HEK293 (cell line): ENCODE results near the gene GPRIN2.

Experiments used
- CTCF ChIA-PET: fragments of 350-600 bp; formaldehyde crosslinking; extraction: SDS; loops from one replicate; lab custom pipeline; 2021; ENCODE audit warnings: antibody characterized with exemption; lab: Yijun Ruan, JAX
- POLR2A ChIA-PET: fragments of 300-600 bp; formaldehyde crosslinking; extraction: SDS; loops from one replicate; lab custom pipeline; 2020; ENCODE audit warnings: antibody characterized with exemption, inconsistent platforms; lab: Yijun Ruan, JAX
- H3K27ac ChIP-seq: fragments of 200-500 bp; sonication (Bioruptor generic); 2 replicates; pipeline ENCODE4 v1.5.1; 2014; ENCODE audit warnings: low read depth, low read length, control low read depth, inconsistent platforms; ENCODE audit errors: extremely low read depth
- H3K36me3 ChIP-seq, 2 experiments: fragments of 200-500 bp in 1 of 2; sonication (Bioruptor generic) in 1 of 2; 1 replicate in 1 of 2; 2 replicates in 1 of 2; pipeline ENCODE4 v1.5.1; 2014 to 2017; ENCODE audit warnings: inconsistent platforms in 2 of 2, low read length in 2 of 2; ENCODE audit not compliant: control insufficient read depth in 2 of 2, insufficient read depth in 1 of 2
- H3K4me1 ChIP-seq: fragments of 200-500 bp; sonication (Bioruptor generic); 2 replicates; pipeline ENCODE4 v1.5.1; 2014; ENCODE audit warnings: mild to moderate bottlenecking, low read length, inconsistent platforms; ENCODE audit not compliant: control insufficient read depth, insufficient read depth
- H3K4me3 ChIP-seq: 2 replicates; pipeline ENCODE4 v1.5.1; 2011; ENCODE audit warnings: low read depth, mild to moderate bottlenecking, control low read depth, low read length, moderate library complexity
- H3K9me3 ChIP-seq: fragments of 200-500 bp; sonication (Bioruptor generic); 2 replicates; pipeline ENCODE4 v1.5.1; 2014; ENCODE audit warnings: low read depth, low read length, inconsistent platforms; ENCODE audit not compliant: control insufficient read depth, insufficient read depth
- ELK4 ChIP-seq: IDR thresholded peaks from 2 replicates; pipeline ENCODE4 v1.6.1; 2011; ENCODE audit warnings: mild to moderate bottlenecking, low read depth, low read length, borderline replicate concordance
- GLIS2 ChIP-seq: fragments of 450-650 bp; formaldehyde crosslinking; IDR thresholded peaks from 2 replicates; pipeline ENCODE4 v1.5.1; 2016; ENCODE audit warnings: missing biosample characterization, missing genetic modification characterization
- KLF1 ChIP-seq: fragments of 450-650 bp; formaldehyde crosslinking; IDR thresholded peaks from 2 replicates; pipeline ENCODE4 v1.5.1; 2016; ENCODE audit warnings: missing biosample characterization, missing genetic modification characterization
- KLF10 ChIP-seq: fragments of 450-650 bp; IDR thresholded peaks from 2 replicates; pipeline ENCODE4 v1.5.1; 2018; ENCODE audit warnings: missing biosample characterization, mild to moderate bottlenecking, missing genetic modification characterization
- ZBTB8A ChIP-seq: fragments of 450-650 bp; formaldehyde crosslinking; IDR thresholded peaks from 2 replicates; pipeline ENCODE4 v1.5.1; 2016; ENCODE audit warnings: missing biosample characterization, missing genetic modification characterization
- ZFHX2 ChIP-seq: fragments of 450-650 bp; formaldehyde crosslinking; conservative IDR thresholded peaks from 2 replicates; pipeline ENCODE4 v1.5.1; 2016; ENCODE audit warnings: missing biosample characterization, missing genetic modification characterization
- ZNF202 ChIP-seq: fragments of 450-650 bp; formaldehyde crosslinking; IDR thresholded peaks from 2 replicates; pipeline ENCODE4 v1.5.1; 2016; ENCODE audit warnings: missing biosample characterization, missing genetic modification characterization, borderline replicate concordance
- ZNF302 ChIP-seq: fragments of 450-650 bp; formaldehyde crosslinking; IDR thresholded peaks from 2 replicates; pipeline ENCODE4 v1.5.1; 2016; ENCODE audit warnings: missing biosample characterization, missing genetic modification characterization, low read depth
- ZNF423 ChIP-seq: fragments of 450-650 bp; formaldehyde crosslinking; IDR thresholded peaks from 2 replicates; pipeline ENCODE4 v1.5.1; 2016; ENCODE audit warnings: missing biosample characterization, missing genetic modification characterization
- ZNF518A ChIP-seq: fragments of 450-650 bp; formaldehyde crosslinking; conservative IDR thresholded peaks from 2 replicates; pipeline ENCODE4 v1.5.1; 2016; ENCODE audit warnings: low read depth, missing biosample characterization, missing genetic modification characterization
- ZNF521 ChIP-seq: fragments of 450-650 bp; formaldehyde crosslinking; IDR thresholded peaks from 2 replicates; pipeline ENCODE4 v1.5.1; 2017; ENCODE audit warnings: missing biosample characterization, mild to moderate bottlenecking, missing genetic modification characterization
- ZNF600 ChIP-seq: fragments of 450-650 bp; formaldehyde crosslinking; IDR thresholded peaks from 2 replicates; pipeline ENCODE4 v1.5.1; 2016; ENCODE audit warnings: missing biosample characterization, missing genetic modification characterization
- ZNF660 ChIP-seq: fragments of 450-650 bp; IDR thresholded peaks from 2 replicates; pipeline ENCODE4 v1.5.1; 2018; ENCODE audit warnings: missing biosample characterization, mild to moderate bottlenecking, missing genetic modification characterization
- ZNF692 ChIP-seq: fragments of 450-650 bp; formaldehyde crosslinking; IDR thresholded peaks from 2 replicates; pipeline ENCODE4 v1.5.1; 2016; ENCODE audit warnings: missing biosample characterization, missing genetic modification characterization
- ZNF76 ChIP-seq: fragments of 450-650 bp; formaldehyde crosslinking; IDR thresholded peaks from 2 replicates; pipeline ENCODE4; 2016; ENCODE audit warnings: low read depth, missing biosample characterization, missing genetic modification characterization, borderline replicate concordance
- ZNF791 ChIP-seq: fragments of 450-650 bp; formaldehyde crosslinking; IDR thresholded peaks from 2 replicates; pipeline ENCODE4 v1.5.1; 2016; ENCODE audit warnings: missing biosample characterization, missing genetic modification characterization
- ZSCAN4 ChIP-seq: fragments of 450-650 bp; formaldehyde crosslinking; IDR thresholded peaks from 2 replicates; pipeline ENCODE4 v1.5.1; 2017; ENCODE audit warnings: missing biosample characterization, missing genetic modification characterization

GPRIN2 gene

GRCh38 chr10:46515793-46516192 lies 40.7 kb downstream of the GPRIN2 start:
- Histone ChIP-seq H3K9me3 (no peaks in the 10 kb centered on the region), H3K4me1 (no peaks in the 10 kb centered on the region), H3K4me3 (no peak overlapping the region), H3K36me3 (no peaks in the 10 kb centered on the region), H3K27ac (no peak overlapping the region)
- POLR2A ChIA-PET, result no interaction called here
- CTCF ChIA-PET, result interaction anchor here (1.1 to 2.2 kb wide), 2 partner anchors 15 to 33 kb away, joined by 3 to 6 read pairs; no protein-coding TSS in a partner anchor
- TF ChIP-seq GLIS2 (tag by site-specific recombination) (no peak), ZNF600 (tag by site-specific recombination) (no peak), KLF1 (tag by site-specific recombination) (no peak), ZNF423 (tag by site-specific recombination) (no peak), KLF10 (tag by site-specific recombination) (no peak), ZNF76 (tag by site-specific recombination) (no peak), ZNF692 (tag by site-specific recombination) (no peak), ZFHX2 (tag by site-specific recombination) (no peak), ZNF521 (tag by site-specific recombination) (no peak), ZSCAN4 (tag by site-specific recombination) (no peak), ZNF202 (no peak), ZNF518A (no peak), ZNF791 (tag by site-specific recombination) (no peak)

GRCh38 chr10:46515366-46515765 lies 41.1 kb downstream of the GPRIN2 start:
- Histone ChIP-seq H3K4me1 (no peaks in the 10 kb centered on the region), H3K36me3 (no peaks in the 10 kb centered on the region), H3K9me3 (no peaks in the 10 kb centered on the region), H3K27ac (no peak overlapping the region), H3K4me3 (no peak overlapping the region)
- TF ChIP-seq ZNF660 (no peak), ELK4 (no peak), ZNF302 (tag by site-specific recombination) (no peak), ZNF600 (tag by site-specific recombination) (no peak), ZBTB8A (tag by site-specific recombination) (no peak)
- ChIA-PET POLR2A (no interaction called here), CTCF (no interaction called here)
